Measurements from ENCODE around the gene ZEB2. TPM values are rescaled to one million over a fixed set of nuclear protein-coding genes. Genes with fewer than 3 reads are reported as not detected.
A peak's percentile ranks its signal among the peaks of the same experiment; 100 is the strongest.

The ZEB2 gene
- total RNA-seq, 1 donor from 2014 or later: 95.4 TPM

- no peak for TF ChIP-seq CTCF (IDR thresholded peaks at IDR 0.05)
- no peak for DNase-seq (ENCODE audit: low spot score)
- Mint-ChIP-seq H3K4me3 (ENCODE audit: unreplicated experiment) (no peak overlapping the region), H3K27ac (ENCODE audit: unreplicated experiment) (no peak overlapping the region), H3K27me3 (ENCODE audit: low read depth) (no peaks in the 10 kb centered on the region), H3K9me3 (ENCODE audit: low read depth) (no peaks in the 10 kb centered on the region), H3K36me3 (ENCODE audit: low read depth) (peaks cover 8% of the 10 kb centered on the region), H3K4me1 (ENCODE audit: low read depth) (peaks cover 60% of the 10 kb centered on the region)
Measured at GRCh38 chr2:144501627-144502026, 18.3 kb downstream of the ZEB2 start.

- no peaks in the 10 kb centered on the region for H3K27me3 Mint-ChIP-seq (ENCODE audit: low read depth)
- H3K27ac Mint-ChIP-seq (ENCODE audit: unreplicated experiment): no peak overlapping the region
- H3K9me3 Mint-ChIP-seq (ENCODE audit: low read depth): no peaks in the 10 kb centered on the region
- H3K36me3 Mint-ChIP-seq (ENCODE audit: low read depth): peaks cover 8% of the 10 kb centered on the region
- no peak for TF ChIP-seq CTCF (IDR thresholded peaks at IDR 0.05)
- H3K4me1 Mint-ChIP-seq (ENCODE audit: low read depth): peaks cover 60% of the 10 kb centered on the region
- no peak for DNase-seq (ENCODE audit: low spot score)
- H3K4me3 Mint-ChIP-seq (ENCODE audit: unreplicated experiment): no peak overlapping the region
Measured at GRCh38 chr2:144501118-144501517, 18.8 kb downstream of the ZEB2 start.

GRCh38 chr2:144500563-144500962 lies 19.4 kb downstream of the ZEB2 start:
- Mint-ChIP-seq H3K27me3 (ENCODE audit: low read depth) (no peaks in the 10 kb centered on the region), H3K9me3 (ENCODE audit: low read depth) (no peaks in the 10 kb centered on the region), H3K27ac (ENCODE audit: unreplicated experiment) (no peak overlapping the region), H3K4me3 (ENCODE audit: unreplicated experiment) (no peak overlapping the region), H3K4me1 (ENCODE audit: low read depth) (peaks cover 60% of the 10 kb centered on the region), H3K36me3 (ENCODE audit: low read depth) (peaks cover 10% of the 10 kb centered on the region)
- no peak for DNase-seq (ENCODE audit: low spot score)
- TF ChIP-seq CTCF (IDR thresholded peaks at IDR 0.05): no peak

- Mint-ChIP-seq H3K4me3 (ENCODE audit: unreplicated experiment) (no peak overlapping the region), H3K4me1 (ENCODE audit: low read depth) (peaks cover 50% of the 10 kb centered on the region), H3K27ac (ENCODE audit: unreplicated experiment) (peak overlapping the region; percentile 36), H3K36me3 (ENCODE audit: low read depth) (peaks cover 10% of the 10 kb centered on the region), H3K27me3 (ENCODE audit: low read depth) (no peaks in the 10 kb centered on the region), H3K9me3 (ENCODE audit: low read depth) (no peaks in the 10 kb centered on the region)
- TF ChIP-seq CTCF (IDR thresholded peaks at IDR 0.05): no peak
- DNase-seq (ENCODE audit: low spot score): no peak
Measured at GRCh38 chr2:144498277-144498676, 21.6 kb downstream of the ZEB2 start.

DNA sequence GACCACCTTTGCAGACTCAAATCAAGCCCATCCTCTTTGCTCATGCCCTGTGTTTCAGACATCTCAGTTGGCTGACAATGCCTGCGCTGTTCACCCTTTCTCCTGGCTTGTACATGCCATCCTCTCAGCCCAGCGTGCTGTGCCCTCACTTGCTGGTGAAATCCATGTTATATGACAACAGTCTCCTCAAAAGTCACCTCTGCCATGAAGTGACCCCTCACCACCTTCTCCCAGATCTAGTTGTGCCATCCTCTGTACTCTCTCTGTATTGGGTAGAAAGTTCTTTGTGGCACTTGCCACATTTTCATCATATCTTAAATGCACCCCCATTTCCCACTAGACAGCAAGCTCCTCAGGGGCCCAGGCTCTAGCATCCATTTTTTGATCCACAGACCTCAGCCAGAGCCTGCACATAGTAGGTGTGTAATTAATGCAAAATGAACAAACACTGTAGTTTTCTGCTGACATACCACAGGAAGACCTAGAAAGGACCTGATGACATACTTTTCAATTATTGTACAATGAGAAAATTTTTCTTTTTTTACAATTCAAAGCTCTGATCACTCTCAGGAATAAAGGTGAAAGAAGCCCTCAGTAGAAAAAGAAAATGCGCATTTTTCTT lies 22.8 kb downstream of the ZEB2 start:
- H3K4me1 Mint-ChIP-seq (ENCODE audit: low read depth): peaks cover 55% of the 10 kb centered on the region
- peak overlapping the region; percentile 67 for H3K27ac Mint-ChIP-seq (ENCODE audit: unreplicated experiment)
- peaks cover 11% of the 10 kb centered on the region for H3K36me3 Mint-ChIP-seq (ENCODE audit: low read depth)
- no peak for DNase-seq (ENCODE audit: low spot score)
- H3K27me3 Mint-ChIP-seq (ENCODE audit: low read depth): no peaks in the 10 kb centered on the region
- no peak overlapping the region for H3K4me3 Mint-ChIP-seq (ENCODE audit: unreplicated experiment)
- TF ChIP-seq CTCF (IDR thresholded peaks at IDR 0.05): no peak
- H3K9me3 Mint-ChIP-seq (ENCODE audit: low read depth): no peaks in the 10 kb centered on the region
